ENCODE measurements around the gene TRPT1.

GRCh38 chr11:64253043-64253442, 27.1 kb upstream of the TRPT1 start:
- no peak for TF ChIP-seq POLR2A (IDR thresholded peaks at IDR 0.05; ENCODE audit: low read length)
- no peak for TF ChIP-seq MAX (IDR thresholded peaks at IDR 0.05)
- no peak for TF ChIP-seq CTCF (IDR thresholded peaks at IDR 0.05)
- no peak for TF ChIP-seq BHLHE40 (IDR thresholded peaks at IDR 0.05; ENCODE audit: low read depth, low read length)
- no peak for TF ChIP-seq PHF8 (IDR thresholded peaks at IDR 0.05; ENCODE audit: borderline replicate concordance, low read depth)
- no peak for TF ChIP-seq ZSCAN20 (CRISPR knock-in tag; IDR thresholded peaks at IDR 0.05)
- no peak for TF ChIP-seq SMC3 (IDR thresholded peaks at IDR 0.05)
- TF ChIP-seq HOXA7 (CRISPR knock-in tag; IDR thresholded peaks at IDR 0.05) = no peak

All from A549 (cell line).